Smooth muscle cell (in vitro differentiated cells): ENCODE data around the gene CARD14. TPM values are rescaled to one million over a fixed set of nuclear protein-coding genes. Genes with fewer than 3 reads are reported as not detected.
"Not testable (repeated sequence)": the region's sequence is repeated elsewhere in the genome, so short reads cannot be mapped to it uniquely, and the experiment has no call there.

Source experiments
- DNase-seq: peaks from one replicate; lab custom pipeline; 2025; ENCODE audit not compliant: unreplicated experiment; lab: John Stamatoyannopoulos, UW
- H2AFZ ChIP-seq: fragments of 200-600 bp; sonication (generic); 2 replicates; pipeline ENCODE4 v1.6.0; 2016; ENCODE audit warnings: antibody characterized with exemption, low read depth, mild to moderate bottlenecking
- H3F3A ChIP-seq: fragments of 200-600 bp; sonication (generic); 2 replicates; pipeline ENCODE4 v1.6.0; 2017; ENCODE audit warnings: antibody characterized with exemption, low read depth
- H3K27ac ChIP-seq: fragments of 200-600 bp; sonication (generic); 2 replicates; pipeline ENCODE4 v1.5.1; 2016; ENCODE audit warnings: low read depth, mild to moderate bottlenecking
- H3K27me3 ChIP-seq: fragments of 200-600 bp; sonication (generic); 2 replicates; pipeline ENCODE4 v1.6.1; 2016; ENCODE audit warnings: low read depth, mild to moderate bottlenecking
- H3K36me3 ChIP-seq: fragments of 200-600 bp; sonication (generic); 2 replicates; pipeline ENCODE4 v1.5.1; 2016; ENCODE audit warnings: low read depth
- H3K4me1 ChIP-seq: fragments of 200-600 bp; sonication (generic); 2 replicates; pipeline ENCODE4 v1.5.1; 2016; ENCODE audit warnings: low read depth
- H3K4me2 ChIP-seq: fragments of 200-600 bp; sonication (generic); 2 replicates; pipeline ENCODE4 v1.6.0; 2016; ENCODE audit warnings: mild to moderate bottlenecking
- H3K4me3 ChIP-seq: fragments of 200-600 bp; sonication (generic); 2 replicates; pipeline ENCODE4 v1.5.1; 2016; ENCODE audit warnings: mild to moderate bottlenecking
- H3K79me2 ChIP-seq: fragments of 200-600 bp; sonication (generic); 2 replicates; pipeline ENCODE4 v1.6.0; 2016; ENCODE audit warnings: low read depth, mild to moderate bottlenecking
- H3K9ac ChIP-seq: fragments of 200-600 bp; sonication (generic); 2 replicates; pipeline ENCODE4 v1.6.0; 2016; ENCODE audit warnings: low read depth
- H3K9me3 ChIP-seq: fragments of 200-600 bp; sonication (generic); replicated peaks from 2 replicates; pipeline ENCODE4 v1.5.1; 2016; ENCODE audit warnings: low read depth
- H4K20me1 ChIP-seq: fragments of 200-600 bp; sonication (generic); 2 replicates; pipeline ENCODE4 v1.6.0; 2016; ENCODE audit warnings: low read depth
- CTCF ChIP-seq: fragments of 200-600 bp; sonication (generic); IDR thresholded peaks from 2 replicates; pipeline ENCODE4 v1.5.1; 2017; ENCODE audit warnings: borderline replicate concordance, mild to moderate bottlenecking, antibody characterized with exemption; ENCODE audit not compliant: insufficient read depth, poor library complexity, severe bottlenecking
- WGBS: methylation state at CpG from one replicate; pipeline ENCODE4 v1.1.7; 2016; ENCODE audit warnings: low lambda C conversion rate; 5-methylcytosine and 5-hydroxymethylcytosine counted together
- polyA plus RNA-seq: library from polyadenylated mRNA; unstranded; fragments of >200 nt; fragmentation: Nextera tagmentation; extraction: Ambion mirVana; gene quantifications from 2 replicates; pipeline ENCODE4 v1.2.1, GENCODE V29; 2016
- small RNA-seq: library from RNA; depleted of rRNA; stranded (forward); fragments of <200 nt; gene quantifications from one replicate; pipeline ENCODE3, GENCODE V24; 2014
- total RNA-seq: library from RNA; depleted of rRNA; stranded (reverse); fragments of >200 nt; gene quantifications from 2 replicates; pipeline ENCODE4 v1.2.3, GENCODE V29; 2014

CARD14 gene
- total and polyA plus RNA-seq, 2 experiments from 2014 or later, result 1.0 to 1.8 TPM

GRCh38 chr17:80257716-80258213, 87.9 kb downstream of the CARD14 start:
- no peak overlapping the region for H3K27ac ChIP-seq
- no peak for DNase-seq
- H4K20me1 ChIP-seq, result peaks cover 8% of the 10 kb centered on the region
- no peaks in the 10 kb centered on the region for H3K79me2 ChIP-seq
- H2AFZ ChIP-seq, result no peak overlapping the region
- no peaks in the 10 kb centered on the region for H3K9me3 ChIP-seq
- peaks cover 12% of the 10 kb centered on the region for H3F3A ChIP-seq
- no peak overlapping the region for H3K4me2 ChIP-seq
- 77% methylated on average over 14 of the region's 14 CpGs for WGBS
- H3K4me1 ChIP-seq, result peaks cover 16% of the 10 kb centered on the region
- H3K36me3 ChIP-seq, result no peaks in the 10 kb centered on the region
- H3K4me3 ChIP-seq, result no peak overlapping the region
- H3K9ac ChIP-seq, result no peak overlapping the region
- H3K27me3 ChIP-seq, result no peaks in the 10 kb centered on the region
- TF ChIP-seq CTCF, result no peak

GRCh38 chr17:80258296-80258695, 88.5 kb downstream of the CARD14 start:
- H3K4me1 ChIP-seq, result peaks cover 16% of the 10 kb centered on the region
- not testable (repeated sequence) for H3K9me3 ChIP-seq, H3K4me3 ChIP-seq, H3K36me3 ChIP-seq, H3K9ac ChIP-seq, H3K27me3 ChIP-seq, H3K79me2 ChIP-seq, H3K27ac ChIP-seq, H2AFZ ChIP-seq, H3K4me2 ChIP-seq, DNase-seq
- WGBS, result 87% methylated on average over 2 of the region's 2 CpGs
- peaks cover 14% of the 10 kb centered on the region for H4K20me1 ChIP-seq
- peaks cover 12% of the 10 kb centered on the region for H3F3A ChIP-seq

Small RNAs within 50 kb of the gene (small RNA-seq; reads per million reads assigned to genes)
- not detected for gene AC087741.2

Other genes with a start within 250 kb of the CARD14 start
- 17.4 and 26.4 TPM in 2 replicates for gene TBC1D16, start 134.2 kb upstream of the CARD14 start, total RNA-seq
- gene TBC1D16, start 134.2 kb upstream of the CARD14 start, polyA plus RNA-seq, result 22.0 and 24.6 TPM in 2 replicates
- gene CCDC40, start 133.4 kb upstream of the CARD14 start, total RNA-seq, result 4.2 and 5.9 TPM in 2 replicates
- gene CCDC40, start 133.4 kb upstream of the CARD14 start, polyA plus RNA-seq, result 0.81 and 3.6 TPM in 2 replicates
- 36.6 and 37.4 TPM in 2 replicates for gene GAA, start 68.4 kb upstream of the CARD14 start, total RNA-seq
- gene GAA, start 68.4 kb upstream of the CARD14 start, polyA plus RNA-seq, result 53.6 and 56.5 TPM in 2 replicates
- 75.0 and 86.1 TPM in 2 replicates for gene EIF4A3, start 22.9 kb upstream of the CARD14 start, total RNA-seq
- gene EIF4A3, start 22.9 kb upstream of the CARD14 start, polyA plus RNA-seq, result 109 and 127 TPM in 2 replicates
- 5.8 and 8.5 TPM in 2 replicates for gene SGSH, start 50.3 kb downstream of the CARD14 start, total RNA-seq
- 26.7 and 29.2 TPM in 2 replicates for gene SGSH, start 50.3 kb downstream of the CARD14 start, polyA plus RNA-seq
- gene SLC26A11, start 50.4 kb downstream of the CARD14 start, total RNA-seq, result 8.2 and 13.7 TPM in 2 replicates
- gene SLC26A11, start 50.4 kb downstream of the CARD14 start, polyA plus RNA-seq, result 10.2 and 12.2 TPM in 2 replicates
- 41.9 and 43.0 TPM in 2 replicates for gene RNF213, start 90.8 kb downstream of the CARD14 start, total RNA-seq
- 12.8 and 21.4 TPM in 2 replicates for gene RNF213, start 90.8 kb downstream of the CARD14 start, polyA plus RNA-seq
- gene ENDOV, start 245.1 kb downstream of the CARD14 start, total RNA-seq, result 22.2 and 31.6 TPM in 2 replicates
- gene ENDOV, start 245.1 kb downstream of the CARD14 start, polyA plus RNA-seq, result 59.7 and 61.7 TPM in 2 replicates